HG02885 (cell line): ENCODE measurements around the gene PYCR2.
"Not testable (repeated sequence)": the region's sequence is repeated elsewhere in the genome, so short reads cannot be mapped to it uniquely, and the experiment has no call there.

Source experiments
- ATAC-seq: cut with Tn5 transposase; IDR thresholded peaks from one replicate; pipeline ENCODE4 v1.9.1; 2021; ENCODE audit warnings: mild to moderate bottlenecking; ENCODE audit not compliant: unreplicated experiment, poor library complexity

Gene PYCR2

DNA sequence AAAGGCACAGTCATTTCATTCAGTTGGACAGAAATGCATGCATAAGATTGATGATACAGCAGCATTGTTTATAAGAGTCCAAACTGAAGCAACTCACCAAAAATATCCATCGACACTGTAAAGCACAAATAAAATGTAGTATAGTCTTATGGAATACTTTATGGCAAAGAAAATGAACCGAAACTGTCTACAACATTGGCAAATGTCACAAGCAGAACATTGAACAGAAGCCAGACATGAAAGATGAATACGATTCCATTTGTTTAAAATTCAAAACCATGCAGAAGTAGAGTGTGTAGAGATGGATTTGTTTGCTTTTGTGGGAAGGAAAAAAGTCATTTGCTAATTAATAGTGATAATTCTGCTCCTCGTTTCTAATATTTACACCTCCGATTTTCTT is 27.6 kb downstream of the PYCR2 start:
- no peak for ATAC-seq

GRCh38 chr1:225892307-225892706 is 31.7 kb downstream of the PYCR2 start:
- no peak for ATAC-seq

GRCh38 chr1:225891229-225891972 is 32.6 kb downstream of the PYCR2 start:
- ATAC-seq: no peak

DNA sequence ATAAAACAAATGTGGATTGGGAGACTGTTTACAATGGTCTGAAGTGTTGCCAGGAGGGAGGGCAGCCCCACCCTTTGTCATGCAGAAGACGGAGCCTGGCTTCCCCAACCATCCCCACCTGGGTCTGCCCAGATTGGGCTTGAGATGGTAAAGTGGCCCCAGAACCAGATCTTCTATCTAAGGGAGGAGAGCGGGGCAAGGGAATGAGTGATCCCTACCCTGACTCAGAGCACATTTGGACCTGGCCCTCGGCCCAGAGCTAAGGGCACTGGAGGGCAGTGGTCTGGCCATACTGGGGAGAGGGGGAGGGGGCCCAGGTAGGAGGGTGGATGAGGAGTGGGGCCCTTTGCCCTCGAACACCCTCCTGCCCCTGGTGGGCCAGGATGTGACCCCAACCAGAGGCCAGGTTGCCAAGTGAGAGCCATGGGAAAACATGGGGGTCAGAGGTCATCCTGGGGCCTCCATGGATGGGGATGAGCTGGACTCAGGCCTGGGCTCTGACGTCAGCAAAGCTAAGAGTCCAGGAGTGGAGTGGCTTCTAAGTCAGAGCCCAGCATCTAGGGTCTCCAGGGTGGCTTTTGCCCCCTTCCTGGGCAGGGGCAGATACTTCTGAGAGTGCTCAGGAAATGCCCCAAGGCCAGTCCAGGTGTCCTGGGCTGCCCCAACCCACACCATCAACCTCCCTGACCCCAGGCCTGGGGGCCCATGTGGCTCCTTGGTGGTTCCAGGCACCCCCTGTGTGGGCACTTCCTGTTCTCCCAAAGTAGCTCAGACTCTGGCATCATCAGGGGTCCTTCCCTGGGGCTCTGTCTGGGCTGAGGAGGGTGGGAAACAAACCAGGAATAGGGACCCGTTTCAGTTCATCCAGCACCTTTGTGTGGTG is 33.5 kb downstream of the PYCR2 start:
- no peak for ATAC-seq

GRCh38 chr1:225889743-225890142 is 34.3 kb downstream of the PYCR2 start:
- ATAC-seq: no peak

GRCh38 chr1:225888898-225889601 is 35.0 kb downstream of the PYCR2 start, which contains the start of gene LEFTY1:
LEFTY1 (minus strand) TSS chr1:225889146; CDS start chr1:225889066, 80 bp downstream.
- no peak for ATAC-seq

DNA sequence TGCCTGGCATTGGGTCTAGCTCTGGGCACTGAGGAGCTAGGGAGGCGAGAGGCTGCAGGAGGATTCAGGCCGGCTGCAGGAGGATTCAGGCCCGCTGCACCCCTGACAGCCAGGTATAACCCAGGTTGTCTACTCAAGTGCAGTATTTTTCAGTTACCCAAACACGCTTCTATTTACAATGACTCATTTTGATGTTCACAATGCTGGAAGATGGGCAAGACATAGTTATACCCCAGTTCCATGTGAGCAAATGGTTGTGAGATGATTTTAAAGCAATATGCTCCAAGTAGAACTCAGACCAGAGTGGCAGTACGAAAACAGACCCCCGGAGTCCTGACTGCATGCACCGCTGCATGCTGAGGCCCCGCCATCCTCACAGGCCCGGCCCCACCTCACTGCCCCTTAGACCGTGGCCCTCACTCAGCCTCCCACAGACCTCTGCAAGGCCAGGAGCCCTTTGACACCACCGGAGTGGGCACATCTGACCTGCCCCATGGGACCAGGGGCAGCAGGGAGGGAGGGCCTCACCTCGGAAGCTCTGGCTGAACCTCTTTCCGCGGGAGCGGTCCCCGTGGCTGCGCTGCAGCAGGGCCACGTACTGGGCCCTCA is 35.7 kb downstream of the PYCR2 start:
- ATAC-seq: no peak

DNA sequence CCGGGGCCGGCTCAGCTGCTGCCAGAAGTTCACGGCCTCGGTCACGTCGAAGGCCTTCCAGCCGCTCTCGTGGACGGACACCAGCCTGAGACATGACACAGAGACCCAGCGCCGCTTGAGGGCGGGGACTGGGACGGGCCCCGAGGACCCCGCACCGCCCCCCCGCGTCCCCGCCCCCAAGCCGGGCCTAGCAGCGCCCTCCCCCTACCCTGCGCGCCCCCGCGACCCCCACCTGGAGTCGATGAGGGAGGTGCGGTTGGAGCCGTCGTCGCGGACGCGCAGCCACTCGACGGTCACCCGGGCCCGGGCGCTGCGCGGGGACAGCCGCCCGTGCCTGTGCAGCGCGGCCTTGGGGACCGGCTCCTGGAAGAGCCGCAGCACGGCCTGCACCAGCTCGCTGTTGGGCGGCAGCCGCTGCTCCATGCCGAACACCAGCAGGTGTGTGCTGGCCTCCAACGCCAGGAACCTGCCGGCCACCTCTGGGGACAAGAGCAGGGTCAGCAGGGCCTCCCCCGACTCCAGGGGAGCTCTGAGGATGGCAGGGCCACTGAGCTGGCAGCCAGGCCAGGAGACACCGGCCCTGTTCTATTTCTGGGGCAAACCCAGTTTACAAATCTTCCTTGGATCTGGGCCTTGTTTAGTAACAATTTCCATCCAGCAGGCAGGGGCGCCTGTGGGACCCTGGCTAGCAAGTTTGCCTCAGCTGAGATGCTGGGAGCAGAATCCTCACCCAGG is 36.3 kb downstream of the PYCR2 start:
- not testable (repeated sequence) for ATAC-seq

GRCh38 chr1:225887030-225887314 is 37.1 kb downstream of the PYCR2 start:
- ATAC-seq: no peak

DNA sequence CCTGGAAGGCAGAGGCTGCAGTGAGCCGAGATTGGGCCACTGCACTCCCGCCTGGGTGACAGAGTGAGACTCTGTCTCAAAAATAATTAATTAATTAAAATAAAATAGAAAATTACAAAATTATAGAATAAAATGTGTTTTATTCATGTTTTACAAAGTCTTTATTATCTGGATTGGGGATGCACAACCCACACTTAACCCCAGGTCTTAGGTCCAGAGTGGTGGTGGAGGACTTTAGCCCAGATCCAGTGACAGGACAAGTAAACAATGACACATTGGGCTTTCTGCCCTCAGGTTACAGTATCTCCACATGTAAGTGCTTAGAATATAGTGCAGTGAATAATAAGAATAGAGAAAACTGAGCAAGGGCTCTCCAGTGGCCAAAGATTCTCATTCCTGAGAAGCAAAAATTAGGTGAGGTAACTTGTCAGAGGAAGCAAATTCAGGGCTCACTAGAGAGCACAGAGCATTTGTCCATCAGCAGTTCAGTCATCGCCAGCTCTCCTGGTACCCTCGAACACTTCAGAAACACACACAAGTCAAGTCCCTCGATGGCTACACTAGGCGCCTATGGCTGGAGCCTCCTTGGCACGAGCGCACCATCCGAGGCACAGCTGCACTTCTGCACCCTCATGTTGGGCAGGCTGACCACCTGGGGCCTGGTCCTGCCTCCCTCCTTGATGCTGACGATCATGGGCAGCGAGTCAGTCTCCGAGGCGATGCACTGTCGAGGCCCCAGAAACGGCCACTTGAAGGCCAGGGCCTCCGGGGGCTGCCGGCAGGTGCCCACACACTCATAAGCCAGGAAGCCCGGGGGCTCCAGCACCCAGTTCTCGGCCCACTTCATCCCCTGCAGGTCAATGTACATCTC is 37.7 kb downstream of the PYCR2 start:
- ATAC-seq: no peak

- no peak for ATAC-seq
These were observed 38.7 kb downstream of the PYCR2 start for GRCh38 chr1:225885336-225885735.

GRCh38 chr1:225883616-225884265 is 40.3 kb downstream of the PYCR2 start:
- ATAC-seq: no peak

- ATAC-seq: peak; percentile 40
These were observed 41.1 kb downstream of the PYCR2 start for GRCh38 chr1:225882694-225883615.

DNA sequence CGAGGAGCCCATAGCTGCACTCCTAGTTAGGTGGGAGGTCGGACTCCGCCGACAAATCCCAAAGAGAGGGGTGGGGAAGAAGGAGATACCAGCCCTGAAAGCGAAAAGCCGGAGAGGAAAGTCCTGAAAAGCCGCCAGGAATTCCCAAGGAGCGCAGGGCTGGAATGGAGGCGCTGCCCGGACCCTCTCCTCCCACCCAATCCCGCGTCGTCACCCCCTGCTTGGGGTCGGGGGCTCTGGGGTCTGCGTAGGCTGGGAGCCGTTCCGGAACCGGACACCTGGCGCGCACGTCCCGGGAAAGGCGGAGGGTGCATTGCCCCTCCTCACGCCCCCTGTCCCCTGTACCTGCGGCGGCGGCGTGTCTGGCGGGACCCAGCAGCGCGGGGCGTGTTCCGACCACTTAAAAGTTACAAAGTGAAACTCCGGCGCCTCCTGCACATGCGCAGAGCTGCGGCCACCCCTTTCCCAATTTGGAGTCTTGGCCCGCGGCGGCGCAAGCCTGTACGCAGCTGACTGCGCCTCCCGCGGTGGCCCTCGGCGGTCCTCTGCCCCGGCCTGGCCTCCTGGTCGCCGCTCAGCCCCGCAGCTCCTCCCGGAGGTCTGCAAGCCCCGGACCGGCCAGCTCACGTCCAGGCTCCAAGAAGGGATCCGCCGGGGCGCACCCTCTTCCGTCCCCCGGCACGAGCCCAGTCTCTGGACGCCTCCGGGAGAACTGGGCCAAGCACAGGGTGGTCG is 41.9 kb downstream of the PYCR2 start, which contains the start of gene TMEM63A:
TSS of gene TMEM63A (minus strand) at position 422 of the 735 bp plus-strand sequence. CDS start 4,800 bp downstream, outside the sequence.
- peak; percentile 79 for ATAC-seq

GRCh38 chr1:225881081-225881958 is 42.7 kb downstream of the PYCR2 start:
- ATAC-seq: peak; percentile 24

- ATAC-seq: no peak
These were observed 43.4 kb downstream of the PYCR2 start for GRCh38 chr1:225880636-225881035.
